Islet precursor cell (in vitro differentiated cells): ENCODE measurements around the gene UBASH3A.

Experiments
- DNase-seq: peaks from one replicate; pipeline ENCODE4 v3.0.0-alpha.2; 2018

UBASH3A gene

DNA sequence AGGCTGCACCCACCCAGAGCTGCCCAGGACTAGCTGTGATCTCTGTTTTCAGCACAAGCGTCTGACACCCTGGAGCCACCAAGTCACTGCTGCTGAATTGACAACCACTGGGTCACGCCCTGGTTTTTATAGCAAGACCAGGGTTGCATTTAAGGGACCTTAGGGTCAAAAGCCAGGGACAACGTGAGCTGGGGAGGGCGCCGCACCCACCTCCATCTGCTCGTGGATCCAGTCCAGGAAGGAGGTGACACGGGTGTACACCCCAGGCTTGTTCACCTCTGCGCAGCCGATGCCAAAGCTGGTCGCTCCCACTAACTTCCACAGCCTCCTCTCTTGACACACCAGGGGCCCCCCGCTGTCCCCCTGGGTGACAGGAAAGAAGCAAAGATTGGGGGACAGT is 28.2 kb upstream of the UBASH3A start:
- no peak for DNase-seq

DNA sequence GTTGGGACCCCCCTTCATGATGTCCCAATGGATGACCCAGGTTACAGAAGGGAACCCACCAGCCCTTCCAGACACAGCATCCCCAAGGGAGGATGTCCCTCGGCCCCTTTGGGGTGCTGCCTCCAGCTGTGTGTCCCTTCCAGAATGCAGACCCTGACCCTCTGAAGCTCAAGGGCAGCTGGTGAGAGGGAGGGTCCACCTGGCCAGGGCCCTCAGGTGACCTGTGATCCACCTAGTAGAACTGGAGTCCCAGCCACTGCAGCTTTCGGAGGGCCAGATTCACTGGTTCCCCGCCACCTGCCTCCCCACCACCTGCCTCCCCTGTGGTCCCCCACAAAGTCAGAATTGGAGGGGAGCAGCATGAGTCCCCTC is 27.8 kb upstream of the UBASH3A start:
- no peak for DNase-seq

DNA sequence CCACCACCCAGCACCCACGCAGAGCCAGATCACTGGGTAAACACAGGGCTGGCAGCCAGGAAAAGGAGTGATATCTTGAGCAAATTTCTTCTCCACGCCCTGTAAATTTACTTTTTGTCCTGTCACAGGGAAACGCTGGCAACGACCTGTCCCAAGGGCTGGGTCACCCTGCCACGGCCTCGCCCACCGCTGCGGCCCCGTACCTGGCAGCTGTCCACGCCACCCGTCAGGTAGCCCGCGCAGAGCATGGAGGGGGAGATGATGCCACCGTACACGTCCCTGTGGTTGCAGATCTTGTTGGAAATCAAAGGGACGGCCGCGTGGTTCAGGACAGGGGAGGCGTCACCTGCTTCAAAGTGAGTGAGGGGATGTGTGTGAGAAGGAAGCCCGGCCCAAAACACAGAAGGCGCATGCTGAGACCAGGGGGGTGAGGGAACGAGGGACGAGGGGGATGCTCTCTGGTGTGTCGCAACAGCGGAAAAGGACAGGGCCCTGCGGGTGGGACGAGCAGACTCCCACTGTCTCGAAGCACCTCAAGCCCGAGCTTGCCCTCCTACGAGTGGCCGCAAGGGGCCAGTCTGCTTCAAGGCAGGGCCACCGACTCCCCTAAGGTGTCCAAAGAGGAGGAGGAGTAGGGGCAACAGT is 27.2 kb upstream of the UBASH3A start:
- DNase-seq, result no peak

DNA sequence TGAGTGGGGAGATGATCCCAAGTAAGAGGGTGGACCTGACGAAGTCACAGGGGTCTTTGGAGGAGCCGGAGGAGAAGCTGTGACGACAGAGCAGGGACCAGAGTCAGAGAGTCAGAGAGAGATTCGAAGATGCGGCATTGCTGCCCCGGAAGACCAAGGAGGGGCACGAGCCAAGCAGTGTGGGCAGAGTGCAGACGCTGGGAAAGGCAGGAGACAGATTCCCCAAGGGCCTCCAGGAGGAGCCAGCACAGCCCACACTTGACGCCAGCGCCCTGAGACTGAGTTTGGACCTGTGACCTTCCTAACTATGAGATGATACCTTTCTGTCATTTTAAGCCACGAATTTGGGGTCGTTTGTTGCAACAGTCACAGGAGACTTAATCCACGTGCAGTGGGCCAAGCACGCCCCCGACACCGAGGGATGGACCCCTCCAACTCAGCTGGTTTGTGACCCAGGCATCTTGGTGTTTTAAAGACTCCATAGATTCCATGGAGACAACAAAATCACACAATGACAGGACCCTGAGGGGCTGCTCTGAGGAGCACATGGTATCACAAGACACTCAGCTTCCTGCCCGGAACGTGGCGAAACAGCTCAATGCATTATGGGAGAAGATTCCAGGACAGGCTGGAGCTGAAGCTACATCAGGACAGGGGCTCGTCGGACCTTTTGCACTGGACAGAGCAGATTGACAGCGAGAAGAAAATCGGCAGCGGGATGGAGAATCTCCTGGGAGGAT is 26.3 kb upstream of the UBASH3A start:
- no peak for DNase-seq

DNA sequence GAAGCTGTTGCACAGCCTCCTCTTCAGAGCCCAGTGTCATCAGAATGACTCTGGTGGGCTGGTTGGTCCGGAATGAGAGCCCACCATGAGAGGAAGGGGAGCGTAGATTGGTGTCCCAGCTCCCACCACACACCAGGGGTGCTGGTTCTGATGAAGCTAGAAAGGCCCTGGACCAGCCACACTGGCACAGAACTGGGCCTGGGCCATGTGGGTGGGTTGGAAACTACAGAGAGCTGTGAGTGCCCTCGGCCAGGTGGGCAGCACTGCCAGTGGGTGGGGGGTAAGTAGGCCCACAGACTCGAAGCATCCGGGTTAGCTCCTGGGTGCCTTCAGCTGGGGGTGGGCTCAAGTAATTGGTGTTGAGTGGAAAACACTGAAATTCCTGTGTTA is 25.8 kb upstream of the UBASH3A start:
- DNase-seq, result no peak

DNA sequence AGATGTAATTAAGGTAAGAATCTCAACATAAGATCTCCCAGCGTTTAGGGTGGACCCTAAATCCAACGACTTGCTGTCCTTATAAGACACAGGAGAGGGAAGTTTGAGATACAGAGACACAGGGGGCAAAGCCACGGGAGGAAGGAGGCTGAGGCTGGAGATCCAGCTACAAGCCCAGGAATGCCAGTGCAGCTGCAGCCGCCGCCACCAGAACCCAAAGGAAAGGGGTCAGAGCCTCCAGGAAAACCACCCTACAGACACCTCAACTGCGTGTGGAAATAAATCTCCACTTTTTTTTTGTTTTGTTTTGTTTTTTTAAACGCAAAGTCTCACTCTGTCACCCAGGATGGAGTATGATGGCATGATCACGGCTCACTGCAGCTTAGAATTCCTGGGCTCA is 25.3 kb upstream of the UBASH3A start:
- DNase-seq, result no peak

DNA sequence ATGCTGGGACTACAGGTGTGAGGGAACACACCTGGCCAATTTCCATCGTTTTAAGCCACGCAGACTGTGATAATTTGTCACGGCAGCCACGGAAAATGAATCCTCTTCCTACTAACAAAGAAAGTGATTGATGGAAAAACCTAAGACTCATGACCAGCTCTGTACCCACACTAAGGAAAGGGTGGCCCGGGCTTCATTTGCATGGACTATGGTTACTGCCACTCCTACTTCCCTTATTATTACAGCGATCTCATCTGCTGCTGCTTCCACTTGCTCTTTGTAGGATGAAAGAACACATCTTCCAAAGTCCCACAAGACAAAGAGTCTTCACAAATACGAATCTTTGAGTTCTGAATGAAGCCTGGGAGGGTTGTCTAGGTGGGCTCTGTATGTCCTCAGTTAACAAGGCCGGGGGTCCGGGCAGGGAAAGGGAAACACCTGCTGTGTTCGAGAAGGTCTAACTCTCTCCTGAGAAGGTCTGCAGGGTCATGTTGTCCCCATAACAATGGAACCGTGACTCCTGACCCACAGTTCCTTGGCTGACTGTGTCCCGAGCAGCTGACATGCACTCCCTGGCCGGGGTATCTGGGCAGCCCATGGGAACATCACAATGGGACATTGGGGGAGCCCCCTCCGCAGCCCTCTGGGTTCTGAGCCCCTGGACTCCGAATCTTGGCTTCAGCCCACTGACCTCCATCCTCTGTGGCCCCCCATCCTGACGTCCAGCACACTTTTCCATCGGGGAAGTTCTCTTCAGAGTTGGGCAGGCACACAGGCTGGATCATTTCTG is 24.1 kb upstream of the UBASH3A start:
- no peak for DNase-seq

DNA sequence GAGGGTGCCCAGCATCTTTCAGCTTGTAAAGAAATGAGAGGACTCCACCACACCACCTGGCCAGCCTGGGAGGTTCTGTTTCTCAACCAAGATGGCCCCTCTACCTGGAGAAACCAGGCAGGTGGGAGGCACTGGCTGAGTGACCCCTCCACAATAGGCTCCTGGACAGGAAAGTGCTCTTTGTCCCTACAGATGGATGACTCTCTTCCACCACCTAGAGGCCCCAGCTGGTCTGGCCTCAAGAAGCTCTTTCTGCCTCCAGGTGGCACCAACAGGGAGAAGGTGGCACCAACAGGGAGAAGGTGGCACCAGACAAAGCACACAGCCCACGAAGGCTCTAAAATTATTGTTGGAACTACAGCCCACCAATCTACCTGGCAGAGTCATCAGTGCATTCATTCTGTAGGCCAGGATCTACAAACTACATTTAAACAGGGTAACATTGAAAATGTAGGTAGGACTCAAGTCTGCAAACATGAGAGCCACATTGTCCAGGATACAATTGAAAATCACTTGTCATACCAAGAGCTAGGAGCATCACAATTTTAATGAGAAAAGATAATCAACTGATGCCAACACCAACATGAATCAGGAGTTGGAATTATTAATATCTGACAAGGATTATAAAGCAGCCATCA is 22.2 kb upstream of the UBASH3A start:
- DNase-seq, result no peak

DNA sequence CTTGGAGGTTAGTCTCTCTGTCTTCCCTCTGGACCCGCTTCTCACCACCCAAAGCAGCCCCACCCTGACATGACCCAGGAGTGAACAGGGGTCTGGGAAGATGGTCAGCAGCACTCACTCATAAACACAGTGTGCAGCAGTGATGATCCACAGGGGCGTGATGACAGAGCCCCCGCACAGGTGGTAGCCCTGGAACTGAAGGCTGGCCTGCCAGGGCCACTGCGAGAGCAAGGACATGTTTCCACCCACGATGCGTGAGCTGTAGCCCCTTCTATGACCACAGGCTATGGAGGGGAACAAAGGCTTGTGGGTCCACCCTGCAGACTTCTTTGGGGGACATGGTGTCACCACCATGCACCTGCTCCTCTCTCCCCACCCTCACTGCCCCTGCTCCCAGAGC is 20.8 kb upstream of the UBASH3A start:
- no peak for DNase-seq

DNA sequence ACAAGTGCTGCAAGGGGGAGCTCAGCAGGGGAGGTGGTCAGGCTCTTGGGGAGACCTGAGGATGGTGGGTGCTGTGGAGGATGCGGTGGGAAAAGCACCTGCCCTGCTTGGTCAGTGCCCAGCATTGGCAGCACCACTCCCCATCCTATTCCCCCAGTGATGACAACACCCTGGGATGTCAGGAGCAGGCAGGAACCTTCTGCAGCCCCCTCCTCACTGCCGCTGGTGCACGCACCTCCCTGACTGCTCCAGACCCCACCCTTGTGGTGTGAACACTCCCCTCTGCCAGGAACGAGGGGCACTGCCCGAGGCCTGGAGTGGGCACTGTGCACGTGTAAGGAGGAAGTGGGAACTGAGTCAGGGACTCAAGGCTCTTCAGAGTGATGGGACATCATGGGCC is 20.4 kb upstream of the UBASH3A start:
- DNase-seq, result no peak

DNA sequence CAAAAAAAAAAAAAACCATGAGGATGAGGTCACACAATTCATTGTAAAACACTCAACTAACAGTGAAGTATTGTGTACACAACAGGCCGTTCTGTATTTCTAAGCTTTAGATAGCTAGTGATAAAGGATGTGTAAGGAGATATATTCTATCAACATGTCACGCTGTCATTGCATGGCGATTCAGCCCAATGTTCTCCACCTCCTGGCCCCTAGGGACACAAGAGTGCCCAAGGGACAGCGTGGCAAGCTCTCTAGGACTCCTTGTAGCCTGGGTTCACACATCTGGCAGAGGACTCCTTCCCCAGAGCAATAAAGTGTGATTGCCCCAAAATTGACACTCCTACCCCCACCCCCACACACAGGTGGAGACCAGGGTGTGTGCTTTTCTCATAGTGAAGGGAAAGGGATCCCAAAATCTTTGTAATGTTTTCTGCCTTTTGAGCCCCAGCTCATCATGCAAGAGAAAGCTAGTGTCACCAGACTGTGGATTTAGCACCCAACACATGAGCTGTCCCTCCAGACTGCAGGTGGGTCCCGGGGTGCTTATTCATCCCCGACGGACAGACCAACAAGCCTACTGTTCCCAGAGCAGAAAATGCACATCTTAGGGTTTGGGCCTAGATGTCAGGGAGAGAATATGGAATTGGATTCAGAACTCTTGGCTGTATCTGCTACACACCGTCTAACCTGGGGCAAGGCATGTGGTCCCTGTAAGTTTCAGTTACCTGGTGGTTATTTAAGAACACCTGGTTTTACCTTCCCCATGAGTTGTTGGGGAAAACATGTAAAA is 19.4 kb upstream of the UBASH3A start:
- DNase-seq, result no peak

DNA sequence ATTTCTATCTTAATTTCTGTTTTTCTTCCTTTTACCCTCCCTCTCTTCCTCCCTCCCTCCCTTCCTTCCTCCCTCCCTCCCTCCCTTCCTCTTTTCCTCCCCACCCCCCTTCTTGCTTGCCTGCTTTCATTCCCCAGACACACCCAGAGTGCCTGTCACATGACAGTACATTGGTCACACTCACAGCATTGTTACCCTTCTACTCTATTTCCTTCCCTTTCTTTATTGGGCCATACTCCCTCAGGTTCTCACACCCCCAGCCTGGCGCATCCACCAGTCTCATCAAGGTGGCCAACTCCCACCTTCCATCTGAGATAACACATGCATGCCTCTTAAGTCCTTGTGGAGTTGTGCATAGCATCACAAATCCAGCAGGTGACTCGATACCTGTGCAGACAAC is 18.7 kb upstream of the UBASH3A start:
- DNase-seq, result no peak

DNA sequence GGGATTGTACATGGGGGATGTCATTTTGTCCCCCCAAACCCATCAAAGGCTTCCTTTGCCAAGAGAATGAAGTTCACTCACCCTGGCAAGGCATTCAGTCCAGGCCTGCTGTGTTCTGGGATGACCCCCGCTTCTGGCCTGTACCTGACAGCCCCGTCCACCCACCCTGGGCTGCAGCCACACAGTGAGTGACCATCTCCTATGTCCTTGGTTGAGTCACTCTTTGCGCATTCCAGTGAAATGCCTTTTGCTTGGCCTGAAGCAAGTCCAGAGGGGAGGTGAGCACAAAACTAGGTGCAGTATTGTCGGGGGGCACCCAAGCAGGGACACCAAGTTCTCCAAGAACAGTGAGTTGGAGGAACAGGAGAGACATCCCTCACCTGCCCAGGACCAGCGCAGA is 18.1 kb upstream of the UBASH3A start:
- DNase-seq, result no peak

DNA sequence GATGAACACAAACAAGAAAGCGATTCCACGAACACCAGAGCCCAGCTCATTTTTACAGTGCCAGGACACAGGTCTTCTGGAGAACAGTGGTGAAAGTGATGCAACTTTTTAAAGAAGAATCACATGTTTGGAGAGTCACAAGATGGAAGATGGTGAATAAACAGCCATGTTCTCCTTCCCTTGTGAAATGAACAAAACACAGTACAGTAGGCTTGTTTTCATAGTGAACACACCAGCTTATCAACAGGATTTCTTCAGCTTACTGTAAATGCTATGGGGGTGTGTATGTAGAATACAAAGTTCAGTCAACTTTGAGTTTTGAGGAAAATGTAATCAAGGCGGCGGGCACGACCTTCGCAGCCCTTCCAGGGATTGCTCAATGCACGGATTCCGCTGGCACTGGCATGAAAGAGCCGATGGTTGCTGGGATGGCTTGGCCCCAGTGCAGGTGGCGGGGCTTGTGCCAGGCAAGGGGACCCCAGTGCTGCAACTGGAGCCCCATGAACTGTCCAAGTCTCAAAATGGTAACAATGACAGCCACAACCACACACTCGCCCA is 17.6 kb upstream of the UBASH3A start:
- no peak for DNase-seq

DNA sequence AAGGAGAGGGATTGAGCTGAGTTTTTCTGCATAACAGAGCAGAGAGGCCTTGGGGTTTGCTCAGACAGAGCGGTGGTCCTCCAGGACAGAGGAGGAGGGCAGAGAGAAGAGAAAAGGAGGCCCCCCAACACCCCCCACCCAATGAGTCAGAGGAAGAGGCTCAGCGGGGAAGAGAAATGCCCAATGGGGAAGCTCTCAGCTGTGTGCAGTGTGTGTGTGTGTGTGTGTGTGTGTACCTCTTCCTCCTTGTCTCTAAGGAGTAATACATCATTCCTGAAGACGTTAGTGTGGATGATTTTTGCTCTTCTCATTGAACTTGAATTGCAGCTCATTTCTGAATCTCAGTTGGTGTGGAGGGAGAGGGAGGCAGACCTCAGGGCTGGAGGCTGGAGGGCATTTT is 16.5 kb upstream of the UBASH3A start:
- no peak for DNase-seq

DNA sequence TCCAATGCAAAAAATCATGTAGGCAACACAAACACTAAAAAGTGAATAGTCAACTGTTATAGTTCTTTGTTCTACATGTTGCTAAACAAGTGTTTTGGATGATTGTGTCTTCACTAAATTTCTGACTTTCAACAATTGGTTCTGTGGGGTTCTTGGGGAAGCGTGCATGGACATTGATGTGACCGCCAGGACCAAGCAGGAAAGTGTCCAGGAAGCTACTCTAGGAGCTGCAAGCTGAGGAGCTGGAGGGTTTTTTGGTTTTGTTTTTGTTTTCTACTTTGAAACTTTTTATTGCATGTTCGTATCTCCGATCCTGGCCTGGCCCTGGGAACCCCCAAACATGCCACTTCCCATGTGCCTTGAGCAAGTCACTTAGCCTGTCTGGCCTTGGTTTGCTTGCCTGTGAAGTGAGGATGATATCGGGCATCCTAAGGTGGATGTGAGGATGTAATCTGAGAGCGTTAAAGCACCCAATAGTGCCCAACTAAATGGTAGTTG is 15.8 kb upstream of the UBASH3A start:
- DNase-seq, result no peak

DNA sequence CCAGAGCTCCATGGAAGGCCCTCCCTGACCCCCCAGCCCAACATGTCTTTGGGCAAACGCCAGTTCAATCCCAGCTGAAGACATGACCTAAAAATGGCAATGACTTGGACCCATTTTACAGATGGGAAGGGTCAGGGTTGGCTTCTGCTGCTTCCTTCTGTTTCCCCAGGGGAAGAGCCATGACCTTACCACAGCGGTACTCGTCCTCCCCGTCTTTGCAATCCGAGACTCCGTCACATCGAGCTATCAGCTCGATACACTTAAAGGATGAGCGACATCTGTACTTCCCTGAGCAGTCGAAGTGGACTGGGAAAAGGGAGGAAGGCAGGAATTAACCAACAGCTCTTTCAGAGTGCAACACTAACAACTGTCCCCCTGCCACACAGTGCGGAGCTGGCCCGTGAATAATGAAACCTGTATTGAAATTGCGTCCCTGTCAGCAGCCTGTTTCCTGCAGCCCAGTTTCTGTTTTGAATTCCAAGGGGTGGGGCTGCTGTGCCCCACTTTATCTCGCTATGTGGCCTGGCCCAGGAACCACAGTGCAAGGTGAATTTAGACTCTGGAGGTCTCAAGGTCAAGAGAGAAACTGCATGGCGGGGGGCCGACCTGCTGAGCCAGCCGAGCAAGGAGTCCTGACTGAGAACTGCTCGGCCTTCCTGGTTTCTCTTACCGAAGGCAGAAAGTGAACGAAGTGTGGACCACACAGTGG is 14.8 kb upstream of the UBASH3A start:
- DNase-seq, result no peak

DNA sequence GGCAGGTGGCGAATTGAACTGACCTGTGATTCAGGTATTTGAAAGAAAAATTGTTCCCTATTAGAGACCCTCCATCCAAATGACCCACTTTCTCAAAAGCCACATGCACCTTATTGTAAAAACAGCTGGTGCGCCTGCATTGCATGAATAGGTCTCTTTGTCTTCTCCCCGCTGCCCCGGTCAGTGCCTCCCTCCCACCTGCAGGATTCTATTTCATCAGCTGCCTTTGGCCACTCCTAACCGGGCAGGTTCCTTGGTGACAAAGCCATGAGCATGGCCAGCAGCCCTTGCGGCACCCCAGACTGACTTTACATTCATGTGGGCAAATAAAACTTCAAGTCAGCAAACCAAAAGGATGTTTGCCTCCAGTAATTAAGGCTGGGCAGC is 14.3 kb upstream of the UBASH3A start:
- peak; percentile 72 for DNase-seq

DNA sequence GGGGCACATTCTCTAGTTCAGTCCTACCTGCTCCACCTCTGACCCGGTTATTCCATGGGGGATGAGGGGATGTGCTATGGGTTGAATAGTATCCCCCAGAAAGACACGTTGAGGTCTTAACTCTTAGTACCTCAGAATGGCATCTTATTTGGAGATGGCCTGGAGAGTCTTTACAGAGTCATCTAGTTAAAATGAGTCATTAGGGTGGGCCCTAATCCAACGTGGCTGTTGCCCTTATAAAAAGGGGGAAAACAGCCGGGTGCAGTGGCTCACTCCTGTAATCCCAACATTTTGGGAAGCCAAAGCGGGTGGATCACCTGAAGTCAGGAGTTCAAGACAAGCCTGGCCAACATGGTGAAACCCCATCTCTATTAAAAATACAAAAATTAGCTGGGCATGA is 13.5 kb upstream of the UBASH3A start:
- DNase-seq, result no peak

DNA sequence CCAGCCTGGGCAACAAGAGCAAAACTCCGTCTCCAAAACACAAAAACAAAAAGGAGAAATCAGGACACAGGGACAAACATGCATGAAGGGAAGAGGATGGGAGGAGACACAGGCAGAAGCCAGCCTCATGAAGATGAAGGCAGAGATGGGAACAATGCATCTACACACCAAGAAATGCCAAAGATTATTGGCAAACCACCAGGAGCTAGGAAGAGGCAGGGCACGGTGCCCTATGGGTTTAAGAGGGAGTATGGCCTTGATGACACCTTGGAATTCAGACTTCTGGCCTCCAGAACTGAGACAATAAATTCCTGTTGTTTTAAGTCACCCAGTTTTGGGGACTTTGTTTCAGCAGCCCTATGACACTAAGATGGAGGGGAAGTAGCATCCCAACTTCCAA is 13.0 kb upstream of the UBASH3A start:
- no peak for DNase-seq

DNA sequence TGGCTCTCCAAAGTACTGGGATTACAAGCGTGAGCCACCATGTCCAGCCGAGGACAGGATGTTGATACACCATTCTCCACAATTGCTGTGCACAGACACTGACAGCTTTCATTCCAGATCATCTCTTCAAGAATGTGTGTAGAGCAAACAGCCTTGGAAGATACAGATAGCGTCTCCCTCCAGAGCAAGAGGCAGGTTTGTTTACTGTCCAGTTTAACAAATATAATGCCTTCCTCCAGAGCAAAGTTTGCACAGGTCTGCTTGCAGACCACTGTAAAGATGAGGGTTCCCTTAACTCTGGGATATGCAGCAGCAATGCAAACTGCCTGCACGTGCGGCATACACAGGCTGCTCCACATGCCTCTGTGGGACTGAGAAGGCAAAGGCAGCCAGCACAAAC is 12.4 kb upstream of the UBASH3A start:
- DNase-seq, result no peak
